B cell (primary cell): ENCODE data around the gene CTNNBL1. TPM values are rescaled to one million over a fixed set of nuclear protein-coding genes. Genes with fewer than 3 reads are reported as not detected.

Experiments
- ATAC-seq: fragments of 200-7000 bp; cut with Tn5 transposase; one replicate; pipeline ENCODE4 v1.10.0; 2021; ENCODE audit warnings: low read depth, mild to moderate bottlenecking, moderate number of reproducible peaks, moderate library complexity
- CTCF ChIA-PET: fragments of 350-600 bp; sonication (Branson Sonifier 250); formaldehyde crosslinking; loops from one replicate; lab custom pipeline; 2021; ENCODE audit warnings: antibody characterized with exemption, inconsistent platforms; lab: Charles Lee
- POLR2A ChIA-PET: fragments of 350-600 bp; sonication (Branson Sonifier 250); formaldehyde crosslinking; loops from one replicate; lab custom pipeline; 2021; ENCODE audit warnings: antibody characterized with exemption; lab: Charles Lee
- DNase-seq: peaks from one replicate; pipeline ENCODE4 v3.0.0; 2013
- H2AFZ ChIP-seq: 2 replicates; pipeline ENCODE4 v1.6.1; 2012; ENCODE audit warnings: mild to moderate bottlenecking, low read depth, low read length; ENCODE audit not compliant: insufficient read depth, poor library complexity, severe bottlenecking
- H3K27ac ChIP-seq, 2 donors: 1 replicate in 1 of 2; 2 replicates in 1 of 2; pipeline ENCODE4 v1.5.1; 2012 to 2013; ENCODE audit warnings: low read length in 2 of 2, mild to moderate bottlenecking in 2 of 2, moderate library complexity in 1 of 2
- H3K27me3 ChIP-seq, 4 experiments: fragments of 200-600 bp in 1 of 4; sonication (generic) in 1 of 4; replicated peaks in 1 of 4; 1 replicate in 2 of 4; 2 replicates in 2 of 4; pipeline versions ENCODE4 v1.6.1 to v1.7.0; 2013 to 2016; ENCODE audit warnings: low read length in 3 of 4, mild to moderate bottlenecking in 2 of 4, mixed read lengths in 1 of 4, moderate library complexity in 1 of 4; ENCODE audit not compliant: insufficient read depth in 4 of 4, control insufficient read depth in 3 of 4; ENCODE audit errors: control extremely low read depth in 1 of 4
- H3K36me3 ChIP-seq, 2 experiments: replicated peaks in 1 of 2; 1 replicate in 1 of 2; 2 replicates in 1 of 2; pipeline versions ENCODE4 v1.6.1 to v1.7.1; 2013; ENCODE audit warnings: low read length in 1 of 2; ENCODE audit not compliant: insufficient read depth in 2 of 2, control insufficient read depth in 1 of 2; ENCODE audit errors: control extremely low read depth in 1 of 2, extremely low read depth in 1 of 2
- H3K4me1 ChIP-seq, 2 donors: fragments of 200-600 bp in 1 of 2; sonication (generic) in 1 of 2; 1 replicate in 1 of 2; 2 replicates in 1 of 2; pipeline versions ENCODE4 v1.5.1 to v1.6.1; 2013 to 2017; ENCODE audit warnings: low read length in 2 of 2; ENCODE audit not compliant: control insufficient read depth in 2 of 2, insufficient read depth in 2 of 2
- H3K4me2 ChIP-seq: replicated peaks from 2 replicates; pipeline ENCODE3; 2012; ENCODE audit warnings: mild to moderate bottlenecking, low read depth, low read length; ENCODE audit not compliant: poor library complexity, severe bottlenecking
- H3K4me3 ChIP-seq, 5 experiments: fragments of 200-600 bp in 1 of 5; sonication (generic) in 1 of 5; 1 replicate in 3 of 5; 2 replicates in 2 of 5; pipeline versions ENCODE4 v1.5.1 to v1.7.0; 2011 to 2016; ENCODE audit warnings: low read length in 4 of 5, mild to moderate bottlenecking in 4 of 5, low read depth in 2 of 5, control low read depth in 1 of 5, moderate library complexity in 1 of 5; ENCODE audit not compliant: insufficient read depth in 1 of 5; ENCODE audit errors: control extremely low read depth in 1 of 5, extremely low read depth in 1 of 5
- H3K79me2 ChIP-seq: fragments of 200-600 bp; sonication (generic); one replicate; pipeline ENCODE4 v1.6.0; 2016; ENCODE audit warnings: low read length; ENCODE audit not compliant: control insufficient read depth, insufficient read depth
- H3K9ac ChIP-seq: fragments of 200-600 bp; sonication (generic); 2 replicates; pipeline ENCODE4 v1.6.1; 2017; ENCODE audit warnings: mild to moderate bottlenecking, low read length, moderate library complexity
- H3K9me3 ChIP-seq, 3 donors: one replicate each; pipeline versions ENCODE4 v1.6.1 to v1.7.1; 2013; ENCODE audit warnings: low read length in 2 of 3; ENCODE audit not compliant: control insufficient read depth in 2 of 3, insufficient read depth in 1 of 3; ENCODE audit errors: control extremely low read depth in 1 of 3
- H4K20me1 ChIP-seq: 2 replicates; pipeline ENCODE4 v1.6.0; 2012; ENCODE audit warnings: mild to moderate bottlenecking, low read length; ENCODE audit not compliant: insufficient read depth, control insufficient read depth, poor library complexity, severe bottlenecking
- H3K27ac Mint-ChIP-seq: one replicate; pipeline ENCODE4 v1.8.0; 2021; ENCODE audit warnings: mixed read lengths
- H3K27me3 Mint-ChIP-seq: one replicate; pipeline ENCODE4 v1.8.0; 2021; ENCODE audit warnings: mixed read lengths
- H3K4me1 Mint-ChIP-seq: one replicate; pipeline ENCODE4 v1.8.0; 2021; ENCODE audit warnings: mixed read lengths
- H3K4me3 Mint-ChIP-seq: one replicate; pipeline ENCODE4 v1.8.0; 2021; ENCODE audit warnings: mixed read lengths
- H3K9me3 Mint-ChIP-seq: one replicate; pipeline ENCODE4 v1.8.0; 2022; ENCODE audit warnings: mixed read lengths; ENCODE audit not compliant: insufficient read depth
- CTCF ChIP-seq: fragments of 200-600 bp; IDR thresholded peaks from one replicate; pipeline ENCODE4 v1.8.0; 2022; ENCODE audit warnings: antibody characterized with exemption, mild to moderate bottlenecking
- EZH2 ChIP-seq: IDR thresholded peaks from 2 replicates; pipeline ENCODE4 v1.6.1; 2012; ENCODE audit warnings: borderline replicate concordance, low read depth, mild to moderate bottlenecking, moderate library complexity, low read length; ENCODE audit not compliant: insufficient read depth, poor library complexity, severe bottlenecking
- WGBS: methylation state at CpG from one replicate; pipeline ENCODE4 v1.1.5; 2013; ENCODE audit warnings: missing lambda C conversion rate; ENCODE audit not compliant: insufficient coverage; 5-methylcytosine and 5-hydroxymethylcytosine counted together
- intact Hi-C: fragments of 100-400 bp; cut with micrococcal nuclease; formaldehyde crosslinking; loops from one replicate; pipeline ENCODE4 v1.10.0; 2022
- polyA plus RNA-seq: library from polyadenylated mRNA; depleted of rRNA; stranded (reverse); fragments of >200 nt; gene quantifications from 2 replicates; pipeline ENCODE4 v1.2.3, GENCODE V29; 2012
- total RNA-seq, 2 donors: library from RNA; stranded (reverse); fragments of 120-200 nt in 1 of 2; gene quantifications; 1 replicate in 1 of 2; 2 replicates in 1 of 2; pipeline versions ENCODE4 v1.2.3 to v1.2.4, GENCODE V29; 2013 to 2022

Gene CTNNBL1
- total and polyA plus RNA-seq, 2 donors (not counting 1 experiment from before 2014, with no cell fraction given): 25.3 to 64.7 TPM

- TF ChIP-seq CTCF (no peak), EZH2 (no peak)
- H3K4me1 ChIP-seq: no peaks in the 10 kb centered on the region
- no peaks in the 10 kb centered on the region for H3K27me3 ChIP-seq
- POLR2A ChIA-PET: no interaction called here
- no peaks in the 10 kb centered on the region for H3K79me2 ChIP-seq
- no peak overlapping the region for H3K9ac ChIP-seq
- no peak overlapping the region for H3K27ac ChIP-seq
- no peak overlapping the region for H3K4me3 ChIP-seq
- CTCF ChIA-PET: no interaction called here
- ATAC-seq (no peak), DNase-seq (no peak)
- H3K9me3 ChIP-seq: no peaks in the 10 kb centered on the region
- Mint-ChIP-seq H3K4me3 (no peak overlapping the region), H3K9me3 (no peaks in the 10 kb centered on the region), H3K27me3 (peaks cover 17% of the 10 kb centered on the region), H3K27ac (no peak overlapping the region), H3K4me1 (no peaks in the 10 kb centered on the region)
- intact Hi-C loops: loop anchor here (10.0 kb wide), 1 partner anchor 568 kb away; no protein-coding TSS in a partner anchor
- H3K4me2 ChIP-seq: no peak overlapping the region
- H2AFZ ChIP-seq: no peak overlapping the region
- H3K36me3 ChIP-seq: no peaks in the 10 kb centered on the region
- WGBS: 94% methylated on average over 4 of the region's 6 CpGs
- no peaks in the 10 kb centered on the region for H4K20me1 ChIP-seq
Observed at GRCh38 chr20:37656945-37657344, 36.9 kb upstream of the CTNNBL1 start.

GRCh38 chr20:37657924-37658804 lies 35.7 kb upstream of the CTNNBL1 start:
- Mint-ChIP-seq H3K4me3 (no peak overlapping the region), H3K4me1 (peaks cover under 1% of the 10 kb centered on the region), H3K27me3 (peaks cover 18% of the 10 kb centered on the region), H3K9me3 (no peaks in the 10 kb centered on the region), H3K27ac (no peak overlapping the region)
- Histone ChIP-seq H4K20me1 (no peaks in the 10 kb centered on the region), H2AFZ (no peak overlapping the region), H3K4me1 (no peaks in the 10 kb centered on the region), H3K36me3 (no peaks in the 10 kb centered on the region), H3K9me3 (no peaks in the 10 kb centered on the region), H3K4me3 (no peak overlapping the region), H3K27me3 (no peaks in the 10 kb centered on the region), H3K79me2 (no peaks in the 10 kb centered on the region), H3K27ac (no peak overlapping the region), H3K4me2 (no peak overlapping the region), H3K9ac (no peak overlapping the region)
- intact Hi-C loops: loop anchor here (10.0 kb wide), 1 partner anchor 567 kb away; no protein-coding TSS in a partner anchor
- ChIA-PET POLR2A (no interaction called here), CTCF (interaction anchor here (0.6 kb wide), 1 partner anchor 644 kb away, joined by 5 read pairs; no protein-coding TSS in a partner anchor)
- TF ChIP-seq CTCF: no peak
- no peak for TF ChIP-seq EZH2
- no peak for ATAC-seq
- DNase-seq: no peak
- 63% methylated on average over 4 of the region's 6 CpGs for WGBS
